ENCODE measurements around the gene FTH1.

Gene FTH1

DNA sequence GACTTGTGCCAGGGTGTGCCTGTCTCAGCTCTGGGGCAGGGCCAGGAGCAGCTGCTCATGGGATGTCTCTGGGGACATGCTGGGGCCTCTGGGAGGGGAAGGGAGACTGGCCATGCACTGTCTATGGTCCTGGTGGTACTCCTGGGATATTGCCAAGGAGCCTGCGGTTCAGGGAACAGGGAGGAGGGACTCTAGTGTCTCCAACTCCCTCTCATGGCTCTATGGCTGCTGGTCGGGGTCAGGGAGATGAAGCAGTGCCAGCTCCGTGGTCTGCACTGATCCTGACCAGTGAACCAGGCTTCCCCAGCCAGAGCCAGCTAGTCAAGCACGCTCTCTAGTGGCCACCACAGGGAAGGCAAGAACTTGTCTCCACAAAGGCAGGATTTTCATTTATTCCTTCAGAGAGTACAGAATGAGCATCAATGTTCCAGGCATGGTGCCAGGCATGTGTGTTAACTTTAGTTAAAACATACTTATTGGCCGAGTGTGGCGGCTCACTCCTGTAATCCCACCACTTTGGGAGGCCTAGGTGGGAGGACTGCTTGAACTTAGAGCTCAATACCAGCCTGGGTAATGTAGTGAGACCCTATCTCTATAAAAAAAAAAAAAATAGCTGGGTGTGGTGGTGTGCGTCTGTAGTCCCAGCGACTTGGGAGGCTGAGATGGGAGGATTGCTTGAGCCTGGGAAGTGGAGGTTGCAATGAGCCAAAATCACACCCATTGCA lies 19.8 kb downstream of the FTH1 start:
- DNase-seq, result peak; percentile 77

DNA sequence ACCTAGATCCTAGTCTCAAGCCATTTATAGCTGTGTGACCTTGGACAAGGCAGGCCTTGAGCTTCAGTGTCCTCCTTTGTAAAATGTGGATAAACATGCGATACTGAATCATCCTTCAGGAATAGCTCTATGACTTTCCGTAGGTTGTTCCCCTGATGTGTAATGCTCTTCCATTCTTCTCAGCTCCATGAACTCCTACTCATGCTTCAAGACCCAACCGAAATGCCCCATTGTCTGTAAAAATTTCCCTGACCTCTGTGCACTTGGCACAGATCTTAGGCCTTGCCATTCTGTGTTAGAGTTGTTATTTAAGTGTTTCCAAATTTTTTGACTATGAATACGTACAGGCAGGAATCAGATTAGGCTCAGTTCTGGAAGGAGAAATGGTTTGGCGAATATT lies 20.5 kb downstream of the FTH1 start:
- DNase-seq, result no peak

DNA sequence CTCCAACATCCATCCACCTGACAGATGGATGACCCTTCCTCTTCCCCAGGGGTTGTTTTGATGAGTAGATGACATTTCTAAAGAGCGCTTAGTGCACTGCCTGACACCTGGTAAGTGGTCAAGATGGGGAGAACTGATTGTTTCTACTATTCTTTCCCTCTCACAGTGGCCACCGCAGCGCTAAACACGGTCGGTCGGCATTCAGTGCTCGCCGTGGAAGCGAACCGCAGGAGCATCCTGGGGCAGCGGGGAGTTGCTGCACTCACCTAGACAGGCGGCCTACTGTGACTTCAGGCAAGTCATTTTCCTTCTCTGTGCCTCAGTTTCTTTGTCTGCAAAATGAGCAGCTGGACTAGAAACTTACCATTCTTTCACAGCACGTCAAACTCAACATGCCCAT lies 22.2 kb downstream of the FTH1 start:
- DNase-seq, result no peak

DNA sequence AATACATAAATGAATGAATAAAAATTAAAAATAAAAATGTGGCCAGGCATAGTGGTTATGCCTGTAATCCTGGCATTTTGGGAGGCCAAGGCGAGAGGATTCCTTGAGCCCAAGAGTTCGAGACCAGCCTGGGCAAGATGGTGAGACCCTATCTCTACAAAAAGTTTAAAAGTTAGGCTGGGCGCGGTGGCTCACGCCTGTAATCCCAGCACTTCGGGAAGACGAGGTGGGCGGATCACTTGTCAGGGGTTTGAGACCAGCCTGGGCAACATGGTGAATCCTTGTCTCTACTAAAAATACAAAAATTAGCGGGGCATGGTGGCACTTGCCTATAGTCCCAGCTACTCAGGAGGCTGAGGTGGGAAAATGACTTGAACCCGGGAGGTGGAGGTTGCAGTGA lies 27.0 kb downstream of the FTH1 start:
- no peak for DNase-seq

DNA sequence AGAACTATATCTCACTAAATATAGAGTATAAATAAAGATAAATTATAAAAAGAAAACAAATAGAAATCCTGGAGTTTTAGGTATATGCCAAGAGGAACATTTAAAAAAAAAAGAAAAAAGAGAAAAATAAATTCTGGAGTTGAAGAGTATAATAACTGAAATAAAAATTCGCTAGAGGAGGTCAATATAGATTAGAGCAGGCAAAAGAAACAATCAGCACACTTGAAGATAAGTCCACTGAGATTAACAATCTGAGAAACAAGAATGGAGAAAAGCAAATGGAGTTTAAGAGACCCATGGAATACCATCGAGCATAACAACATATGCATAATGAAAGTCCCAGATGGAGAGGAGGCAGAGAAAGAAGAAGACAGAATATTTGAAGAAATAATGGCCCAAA lies 31.6 kb downstream of the FTH1 start:
- DNase-seq, result no peak

DNA sequence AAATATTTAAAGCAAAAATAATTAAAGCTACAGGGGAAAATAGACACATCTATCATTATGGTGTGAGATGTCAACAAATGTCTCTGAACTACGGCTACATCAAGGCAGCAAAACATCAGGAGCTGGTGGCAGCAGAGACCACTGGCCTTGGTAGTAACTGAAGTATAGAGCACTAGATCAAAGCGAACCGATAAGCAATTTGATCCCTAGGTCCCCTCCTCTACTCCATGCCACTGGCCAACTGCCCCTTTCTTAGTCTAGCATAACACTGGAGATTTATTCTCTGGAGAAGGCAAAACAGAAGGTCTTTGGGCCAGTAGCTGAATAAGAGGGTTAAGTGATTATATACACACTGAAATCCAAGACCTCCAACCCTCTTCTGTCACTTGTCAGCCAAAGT lies 36.5 kb downstream of the FTH1 start:
- DNase-seq, result no peak

DNA sequence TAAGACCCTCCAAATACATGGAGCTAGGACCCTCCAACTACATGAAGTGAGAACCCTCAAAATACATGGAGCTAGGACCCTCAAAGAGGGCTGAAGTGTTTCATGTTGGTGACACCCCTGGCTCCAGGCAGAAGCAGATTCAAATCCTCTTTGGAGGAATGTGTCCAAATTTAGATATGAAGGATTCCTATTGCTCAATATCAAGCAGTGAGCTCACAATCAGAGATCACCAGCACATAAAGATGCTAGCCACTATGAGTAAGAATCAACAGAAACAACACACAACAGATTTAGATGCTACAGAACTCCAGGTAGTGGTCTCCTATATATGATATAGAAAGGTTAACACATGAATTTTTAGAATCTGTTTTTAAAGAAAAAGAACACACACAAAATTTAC lies 38.8 kb downstream of the FTH1 start:
- no peak for DNase-seq

DNA sequence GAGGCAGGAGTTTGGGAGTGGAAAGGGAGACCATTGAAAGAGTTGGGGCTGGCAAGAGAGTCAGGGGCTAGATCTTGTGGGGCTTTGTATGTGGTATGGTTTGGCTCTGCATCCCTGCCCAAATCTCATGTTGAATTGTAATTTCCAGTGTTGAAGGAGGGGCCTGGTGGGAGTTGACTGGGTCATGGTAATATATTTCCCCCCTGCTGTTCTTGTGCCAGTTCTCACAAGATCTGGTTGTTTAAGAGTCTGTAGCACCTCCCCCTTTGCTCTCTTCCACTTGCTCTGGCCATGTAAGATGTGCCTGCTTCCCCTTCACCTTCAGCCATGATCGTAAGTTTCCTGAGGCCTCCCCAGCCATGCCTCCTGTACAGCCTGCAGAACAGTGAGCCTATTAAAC lies 39.9 kb downstream of the FTH1 start:
- DNase-seq, result no peak

DNA sequence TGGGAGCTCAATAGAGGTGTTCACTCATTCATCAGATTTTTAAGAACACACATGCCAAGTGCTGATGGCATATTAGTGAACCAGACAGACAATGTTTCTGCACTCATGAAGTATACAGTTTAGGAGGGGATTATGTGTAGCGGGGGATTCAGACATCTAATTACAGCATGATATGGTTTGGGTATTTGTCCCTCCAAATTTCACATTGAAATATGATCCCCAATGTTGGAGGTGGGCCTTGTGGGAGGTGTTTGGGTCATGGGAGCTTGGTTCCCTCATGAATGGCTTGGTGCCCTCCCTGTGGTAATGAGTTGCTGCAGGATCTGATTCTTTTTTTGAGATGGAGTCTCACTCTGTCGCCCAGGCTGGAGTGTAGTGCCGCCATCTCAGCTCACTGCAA lies 41.2 kb downstream of the FTH1 start:
- DNase-seq, result no peak

DNA sequence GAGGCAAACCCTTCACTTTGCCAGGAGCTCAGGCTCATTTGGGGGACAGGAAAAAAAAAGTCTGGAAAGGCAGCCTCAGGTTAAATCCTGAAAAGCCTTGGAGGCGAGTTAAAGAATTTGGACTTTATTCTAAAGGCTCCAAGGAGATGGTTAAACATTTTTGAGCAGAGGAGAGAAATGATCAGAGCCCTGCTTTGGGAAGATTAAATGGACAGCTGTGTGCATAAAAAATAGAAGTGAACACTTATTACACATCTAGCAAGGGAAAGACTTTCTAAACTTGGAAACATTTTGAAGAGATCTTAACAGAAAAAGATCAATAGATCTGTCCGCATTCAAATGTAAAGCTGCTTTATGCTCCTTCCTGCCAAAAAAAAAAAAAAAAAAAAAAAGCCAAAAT lies 41.7 kb downstream of the FTH1 start:
- DNase-seq, result no peak

DNA sequence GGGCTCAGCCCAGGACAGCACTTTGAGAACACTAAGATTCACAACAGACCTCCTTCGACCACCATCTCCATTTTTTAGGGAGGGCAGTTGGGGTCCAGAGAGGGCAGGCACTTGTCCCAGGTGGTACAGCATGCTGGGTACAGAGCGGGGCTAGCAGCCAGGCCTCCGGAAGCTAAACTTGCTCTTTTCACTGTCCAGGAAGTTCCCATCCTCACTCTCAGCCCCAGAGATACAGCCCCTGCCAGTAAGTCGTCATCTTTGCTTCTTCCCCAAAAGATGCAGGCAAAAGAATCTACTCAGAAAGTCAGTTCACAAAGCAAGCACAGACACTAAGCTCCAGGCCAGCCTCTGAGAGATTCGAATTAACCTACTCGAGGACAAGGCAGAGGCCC lies 43.4 kb downstream of the FTH1 start:
- no peak for DNase-seq

DNA sequence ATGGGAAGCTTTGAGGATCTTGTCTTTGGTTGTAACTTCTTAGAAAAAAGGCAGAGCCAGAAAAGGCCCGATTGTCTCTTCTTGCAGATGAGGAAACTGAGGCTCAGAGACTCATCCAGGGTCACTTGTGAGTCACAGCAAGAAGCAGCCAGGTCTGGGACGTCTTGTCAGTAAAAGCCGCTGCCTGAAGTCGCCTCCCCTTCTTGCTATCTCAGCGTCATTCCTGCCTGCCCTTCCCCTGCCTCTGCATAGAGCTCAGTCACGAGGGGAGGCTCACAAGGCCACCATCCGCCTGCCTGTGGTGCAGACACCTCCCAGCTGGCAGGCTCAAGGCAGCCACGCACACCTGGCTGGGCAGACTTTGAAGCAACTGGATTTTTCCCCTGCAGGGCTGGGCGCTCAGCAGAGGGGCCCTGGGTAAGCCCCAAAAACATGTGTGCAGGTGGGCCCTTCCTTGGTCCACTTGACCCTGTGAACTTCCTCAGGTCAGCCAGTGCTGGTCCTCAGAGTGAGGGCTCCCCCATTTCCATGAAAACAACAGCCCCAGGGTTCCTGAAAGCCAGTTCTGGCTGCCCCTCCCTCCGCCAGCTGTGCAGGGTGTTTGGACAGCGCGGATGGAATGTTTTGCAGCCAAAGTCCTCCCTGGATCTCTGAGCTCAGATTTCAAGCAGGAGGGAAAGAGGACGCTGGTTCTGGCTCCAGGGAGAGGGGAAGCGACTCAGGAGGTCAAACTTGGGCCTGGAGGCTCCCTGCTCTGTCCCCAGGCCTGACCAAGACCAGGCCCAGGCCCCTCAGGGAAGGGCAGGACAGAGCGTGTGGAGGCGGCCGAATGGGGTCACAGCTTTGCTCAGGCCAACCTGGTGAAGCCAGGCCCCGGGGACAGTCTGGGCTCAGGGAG lies 44.0 kb downstream of the FTH1 start:
- peak; percentile 23 for DNase-seq

DNA sequence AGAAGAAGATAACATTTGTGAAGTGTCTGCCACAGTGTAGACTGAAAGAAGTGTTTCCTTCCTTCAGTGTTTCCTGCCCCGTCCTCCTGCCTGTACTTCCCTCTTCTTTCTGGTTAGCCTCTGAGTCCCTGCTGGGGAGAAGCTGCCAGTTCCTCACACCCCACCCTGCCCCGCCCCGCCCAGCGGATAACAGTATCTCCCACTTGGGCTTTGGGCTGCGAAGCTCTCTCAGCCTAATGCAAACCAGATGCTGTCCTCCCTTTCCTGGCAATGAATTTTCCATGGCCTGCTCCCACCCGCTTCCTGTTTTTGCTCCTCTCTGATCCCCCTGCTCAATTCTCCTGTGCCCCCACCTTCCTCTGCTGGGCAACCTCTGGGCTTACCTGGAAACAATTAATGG lies 44.9 kb downstream of the FTH1 start:
- DNase-seq, result peak; percentile 21

DNA sequence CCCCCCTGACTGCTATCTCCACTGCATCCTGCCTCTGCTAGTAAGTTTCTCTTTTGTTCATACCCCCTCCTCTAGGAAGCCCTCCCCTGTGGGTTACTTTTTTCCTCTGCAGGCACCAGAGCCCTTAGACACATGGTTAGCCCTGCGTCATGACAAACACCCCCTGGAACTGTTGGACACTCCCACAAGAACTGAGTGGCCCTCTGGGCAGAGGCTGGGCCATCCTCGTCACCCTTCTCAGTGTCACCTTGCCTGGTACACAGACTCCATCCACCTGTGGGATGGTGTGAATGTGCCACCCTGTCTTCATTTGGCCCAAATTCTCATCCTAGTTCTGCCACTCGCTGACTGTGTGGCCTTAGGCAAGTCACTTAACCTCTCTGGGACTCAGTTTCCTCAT lies 46.0 kb downstream of the FTH1 start:
- no peak for DNase-seq

DNA sequence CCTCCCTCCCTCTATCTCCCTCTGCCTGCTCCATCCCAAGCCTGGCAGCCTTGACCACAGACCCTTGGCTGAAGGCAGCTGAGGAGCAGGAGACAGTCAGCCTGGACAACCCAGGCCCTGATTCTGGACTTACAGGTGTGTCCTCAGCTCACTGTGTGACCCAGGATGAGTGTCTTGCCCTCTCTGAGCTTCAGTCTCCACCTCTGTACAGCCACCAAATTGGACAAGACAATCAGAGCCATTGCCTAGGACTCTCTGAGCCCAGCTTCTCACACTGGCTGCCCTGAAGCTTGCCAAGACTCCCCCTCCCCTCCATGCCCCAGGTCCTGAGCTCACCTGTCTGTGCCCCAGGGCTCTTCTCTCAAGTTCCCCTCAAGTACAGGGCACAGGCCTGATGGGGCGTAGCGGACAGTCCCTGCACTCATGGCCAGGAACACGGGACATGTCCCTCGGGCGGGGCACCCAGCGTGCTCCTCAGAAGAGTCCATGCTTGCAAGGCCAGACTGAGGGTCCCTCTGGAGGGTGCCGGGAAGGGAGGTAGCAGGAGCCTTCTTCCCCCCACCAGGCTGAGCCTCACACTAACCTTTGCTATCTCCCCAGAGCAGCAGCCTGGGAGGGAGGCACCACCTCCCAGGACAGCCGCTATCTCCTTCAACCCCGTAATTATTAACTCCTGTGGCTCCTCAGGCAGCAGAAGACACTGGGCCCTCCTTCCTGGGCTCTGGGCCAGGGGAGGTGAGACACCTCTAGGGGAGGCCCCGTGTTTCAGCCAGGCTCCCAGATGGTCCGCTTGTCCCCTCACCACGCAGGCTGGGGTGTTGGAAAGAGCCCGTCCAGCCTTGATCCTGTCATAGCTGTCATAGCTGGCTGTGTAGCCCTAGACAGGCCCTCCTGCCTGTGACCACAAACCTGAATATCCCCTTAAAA lies 47.5 kb downstream of the FTH1 start:
- no peak for DNase-seq

DNA sequence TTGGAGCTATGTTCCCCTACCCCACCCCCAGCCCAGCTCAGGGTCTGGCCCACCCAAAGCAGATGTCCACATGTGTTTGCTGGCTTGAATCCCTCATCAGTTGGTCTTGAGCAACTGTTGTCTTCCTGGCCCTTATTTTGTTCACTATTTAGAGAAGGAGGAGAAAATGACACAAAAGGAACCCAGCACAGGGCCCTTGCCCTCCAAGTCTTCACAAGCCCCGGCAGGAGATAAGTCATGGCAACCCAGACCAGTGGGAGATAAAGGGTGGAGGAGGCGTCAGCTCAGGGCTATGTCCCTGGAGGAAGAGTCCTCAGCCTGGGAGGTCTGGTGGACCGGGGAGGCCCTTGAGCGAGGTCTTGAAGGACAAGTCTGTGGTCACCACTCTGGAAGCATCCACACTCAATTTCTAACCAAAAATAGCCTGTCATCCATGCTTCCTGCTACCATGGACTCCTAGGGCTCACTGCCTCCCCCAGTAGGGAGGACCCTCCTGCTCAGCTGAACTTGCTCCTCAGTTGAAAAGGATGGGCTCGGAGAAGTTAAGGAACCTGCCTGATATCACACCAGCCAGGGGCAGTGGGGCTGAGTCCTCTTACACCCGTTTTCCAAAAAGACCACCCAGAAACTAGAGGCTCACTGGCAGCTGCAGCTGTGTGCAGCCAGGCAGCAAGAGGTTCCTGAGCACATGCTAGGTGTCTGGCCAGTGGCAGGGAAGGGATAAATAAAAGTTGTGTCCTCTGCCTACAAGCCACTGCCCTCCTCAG lies 48.3 kb downstream of the FTH1 start:
- no peak for DNase-seq

DNA sequence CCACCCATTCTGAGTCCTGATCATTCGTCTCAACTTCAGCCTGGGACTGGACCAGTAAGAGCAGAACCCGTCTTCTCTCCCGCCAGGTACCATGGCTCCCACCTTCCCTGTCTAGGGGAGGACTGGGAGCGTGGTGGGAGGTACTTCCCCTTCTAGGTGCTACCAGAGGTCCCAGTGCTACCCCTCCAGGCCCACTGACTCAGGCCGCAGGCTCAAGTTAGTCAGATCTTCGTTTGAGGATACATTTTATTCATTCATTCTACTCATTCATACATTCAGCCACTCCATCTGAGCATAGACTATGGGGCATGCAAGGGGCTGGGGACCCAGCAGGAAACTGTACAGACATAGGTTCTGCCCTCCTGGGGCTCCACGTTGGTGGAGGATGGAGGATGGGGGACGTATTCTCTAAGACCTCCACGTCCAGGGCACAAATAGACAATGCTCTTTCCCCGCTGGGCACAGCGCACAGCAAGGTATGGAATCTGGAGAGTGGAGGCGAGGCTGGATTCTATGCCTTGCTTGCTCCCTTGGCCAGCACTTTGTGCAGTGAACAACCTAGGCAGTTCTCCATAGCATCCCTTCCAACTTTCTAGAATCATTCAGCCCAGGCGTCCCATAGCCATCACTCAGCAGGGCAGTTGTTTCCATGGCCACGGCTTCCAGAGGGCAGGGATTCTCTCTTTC lies 49.0 kb downstream of the FTH1 start:
- no peak for DNase-seq

DNA sequence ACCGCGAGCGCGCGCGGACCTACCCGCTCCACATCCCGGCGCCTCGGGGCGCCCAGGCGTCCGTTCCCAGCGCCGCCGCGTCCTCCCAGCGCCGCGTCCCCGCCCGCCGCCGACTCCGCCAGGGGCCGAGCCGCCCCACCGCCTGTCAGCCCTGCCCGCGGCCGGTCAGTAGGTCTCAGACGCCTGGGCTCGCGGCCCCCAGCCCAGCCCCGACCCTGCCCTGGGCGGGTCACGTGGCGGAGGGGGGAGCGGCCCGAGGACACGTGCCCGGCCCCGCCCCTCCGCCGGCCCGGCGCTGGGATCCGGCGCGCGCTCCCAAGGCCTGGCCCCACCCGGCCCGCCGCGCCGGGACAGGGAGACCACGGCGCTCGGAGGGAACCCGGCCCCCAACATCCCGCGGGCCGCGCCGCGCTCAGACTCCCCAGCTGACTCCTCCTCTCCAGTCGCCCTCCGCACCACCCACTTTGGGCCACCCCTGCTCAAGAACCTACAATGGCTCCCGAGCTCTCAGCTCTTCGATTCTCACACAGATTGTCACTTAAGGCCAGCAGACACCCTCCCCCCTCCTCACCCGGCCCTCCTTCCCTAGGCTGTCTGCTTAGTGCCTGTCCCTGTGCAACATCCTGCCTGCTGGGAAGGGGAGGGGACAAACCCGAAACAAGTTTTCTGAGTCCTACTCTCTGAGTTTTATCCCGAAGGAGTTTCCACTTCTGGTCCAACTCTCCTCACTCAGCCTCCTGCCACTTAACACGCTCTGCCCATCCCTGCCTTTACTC lies 49.9 kb downstream of the FTH1 start, which contains the start of gene RAB3IL1:
TSS of gene RAB3IL1 (minus strand) at position 233 of the 776 bp plus-strand sequence. CDS start at position 34, 199 bp downstream.
- DNase-seq, result peak; percentile 26

DNA sequence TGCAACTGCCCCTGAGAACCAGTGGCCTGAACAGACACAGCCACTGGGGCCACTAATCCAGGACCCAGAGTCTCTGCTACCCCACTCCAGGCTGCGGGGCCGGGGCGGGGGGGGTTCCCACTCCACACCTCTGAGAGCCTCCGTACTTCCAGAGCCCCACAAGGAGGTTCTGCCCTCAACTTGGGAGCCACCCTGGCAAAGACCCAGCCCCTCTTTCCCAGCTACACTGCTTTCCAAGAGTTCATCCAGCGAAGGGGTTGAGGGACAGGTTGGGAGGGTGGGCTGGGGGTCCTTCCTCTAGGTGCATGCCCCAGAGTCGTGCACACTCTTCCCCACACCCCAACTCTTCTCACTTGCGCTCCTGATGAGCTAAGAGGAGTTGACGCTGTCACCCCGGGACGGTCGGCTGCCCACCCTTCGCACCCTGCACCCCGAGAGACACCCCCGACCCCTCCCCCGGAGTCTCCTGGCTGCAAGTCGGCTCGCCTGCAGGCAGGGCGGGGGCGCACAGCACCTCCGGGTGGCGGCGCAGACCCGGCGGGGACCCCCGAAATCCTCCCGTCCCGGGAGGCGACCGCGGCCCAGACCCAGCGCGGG lies 50.6 kb downstream of the FTH1 start:
- DNase-seq, result no peak

DNA sequence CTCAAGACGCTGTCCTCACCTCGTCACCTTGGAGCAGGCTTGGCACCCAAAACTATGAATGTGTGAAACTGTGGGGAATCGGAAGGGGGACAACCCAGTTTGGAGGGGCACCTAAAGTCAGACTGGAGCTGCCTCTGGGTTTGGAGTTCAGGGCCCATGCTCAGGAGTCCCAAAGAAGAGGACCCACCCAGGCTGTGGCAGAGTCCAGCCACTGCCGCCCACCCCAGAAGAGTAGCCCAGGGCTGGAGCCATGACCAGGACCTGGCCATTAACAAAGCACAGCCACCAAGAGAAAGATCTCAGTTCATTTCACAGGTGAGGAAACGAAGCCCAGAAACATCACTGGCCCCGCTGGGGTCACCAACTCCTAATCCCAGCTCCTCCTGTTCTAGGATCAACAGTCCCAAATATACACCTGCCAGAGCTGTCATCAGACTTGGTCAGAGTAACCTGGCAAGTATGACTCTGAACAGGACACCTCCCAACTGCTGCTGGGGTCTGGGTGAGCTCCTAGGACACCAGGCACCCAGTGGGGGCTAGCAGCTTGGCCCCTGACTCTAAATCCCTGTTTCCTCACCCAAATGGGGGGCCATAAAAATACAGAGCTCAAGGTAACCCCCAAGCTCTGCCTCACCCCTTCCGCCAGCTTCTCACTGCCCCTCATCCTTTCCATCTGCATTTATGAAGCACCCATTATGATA lies 52.8 kb downstream of the FTH1 start:
- no peak for DNase-seq
